ENCODE results near the gene CLSTN2. TPM values are rescaled to one million over a fixed set of nuclear protein-coding genes. Genes with fewer than 3 reads are reported as not detected.

Gene CLSTN2
- total RNA-seq, 1 experiment from 2014 or later = not detected

DNA sequence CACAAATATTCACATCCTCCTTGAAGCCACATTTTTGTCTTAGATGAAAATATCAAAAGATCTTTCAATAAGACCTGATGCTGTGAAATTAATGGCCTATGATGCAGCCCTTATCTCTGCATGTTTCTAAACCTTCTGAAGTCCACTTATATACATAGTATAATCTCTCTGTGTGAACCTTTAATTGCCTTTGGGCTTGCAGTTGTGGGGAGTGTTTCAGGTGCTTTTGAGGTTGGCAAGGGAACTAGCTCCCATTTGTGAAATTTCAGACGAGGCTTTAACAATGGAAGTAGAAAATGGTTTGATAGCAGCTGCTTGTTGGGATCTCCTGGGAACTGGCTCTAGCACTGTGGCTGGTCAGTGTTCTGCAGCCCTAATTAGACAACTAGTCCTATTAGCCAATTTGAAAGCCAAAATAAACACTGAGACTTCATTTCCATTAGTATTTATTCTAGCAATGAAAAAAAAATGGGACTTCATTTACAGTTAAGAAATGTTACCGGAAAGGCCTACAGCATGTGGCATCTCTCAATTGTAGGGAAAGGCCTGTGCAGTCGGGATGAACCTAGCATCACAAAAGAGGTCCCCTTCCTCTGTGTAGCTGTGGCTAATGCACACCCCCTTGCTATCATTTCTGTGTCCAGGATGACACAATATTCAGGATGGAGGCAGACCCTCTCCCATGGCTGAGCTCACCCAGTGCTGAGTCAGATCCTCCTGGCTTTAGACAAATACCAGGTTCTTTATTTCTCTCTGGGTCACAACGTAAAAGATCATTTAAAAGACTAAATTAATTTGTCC lies 602.1 kb downstream of the CLSTN2 start:
- Histone ChIP-seq H3K9me2 (ENCODE audit: insufficient read depth) (no peaks in the 10 kb centered on the region), H3K27me3 (ENCODE audit: insufficient read depth, low read depth) (no peaks in the 10 kb centered on the region), H3K9me3 (ENCODE audit: insufficient read depth, low read depth) (0 out of 2 replicates have a peak, but pooled peaks cover 8% of the 10 kb centered on the region), H3K4me2 (no peak overlapping the region), H3F3A (ENCODE audit: insufficient read depth, low read depth) (0 out of 2 replicates have a peak, but pooled peaks cover 5% of the 10 kb centered on the region), H3K4me3 (no peak overlapping the region), H4K20me1 (ENCODE audit: insufficient read depth) (no peaks in the 10 kb centered on the region), H3K36me3 (ENCODE audit: low read depth) (no peaks in the 10 kb centered on the region), H3K27ac (no peak overlapping the region), H3K79me2 (ENCODE audit: low read depth) (no peaks in the 10 kb centered on the region), H2AFZ (no peak overlapping the region), H3K4me1 (replicated peaks; ENCODE audit: insufficient read depth) (peaks cover 7% of the 10 kb centered on the region)
- CTCF ChIA-PET = no interaction called here
- POLR2A ChIA-PET (ENCODE audit: unreplicated experiment) = interaction anchor here (0.7 kb wide), 1 partner anchor 20 kb away, joined by 3 read pairs; no protein-coding TSS in a partner anchor
- intact Hi-C loops (cut with micrococcal nuclease; ENCODE audit: unreplicated experiment) = no loop called here
- no peak for DNase-seq
- BruUV-seq (replicated peaks) = no TSS peak
- TF ChIP-seq EZH2 (IDR thresholded peaks at IDR 0.05; ENCODE audit: low read depth) = no peak
- TF ChIP-seq, protein P1, sequence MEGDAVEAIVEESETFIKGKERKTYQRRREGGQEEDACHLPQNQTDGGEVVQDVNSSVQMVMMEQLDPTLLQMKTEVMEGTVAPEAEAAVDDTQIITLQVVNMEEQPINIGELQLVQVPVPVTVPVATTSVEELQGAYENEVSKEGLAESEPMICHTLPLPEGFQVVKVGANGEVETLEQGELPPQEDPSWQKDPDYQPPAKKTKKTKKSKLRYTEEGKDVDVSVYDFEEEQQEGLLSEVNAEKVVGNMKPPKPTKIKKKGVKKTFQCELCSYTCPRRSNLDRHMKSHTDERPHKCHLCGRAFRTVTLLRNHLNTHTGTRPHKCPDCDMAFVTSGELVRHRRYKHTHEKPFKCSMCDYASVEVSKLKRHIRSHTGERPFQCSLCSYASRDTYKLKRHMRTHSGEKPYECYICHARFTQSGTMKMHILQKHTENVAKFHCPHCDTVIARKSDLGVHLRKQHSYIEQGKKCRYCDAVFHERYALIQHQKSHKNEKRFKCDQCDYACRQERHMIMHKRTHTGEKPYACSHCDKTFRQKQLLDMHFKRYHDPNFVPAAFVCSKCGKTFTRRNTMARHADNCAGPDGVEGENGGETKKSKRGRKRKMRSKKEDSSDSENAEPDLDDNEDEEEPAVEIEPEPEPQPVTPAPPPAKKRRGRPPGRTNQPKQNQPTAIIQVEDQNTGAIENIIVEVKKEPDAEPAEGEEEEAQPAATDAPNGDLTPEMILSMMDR (conservative IDR thresholded peaks at IDR 0.05) = no peak

DNA sequence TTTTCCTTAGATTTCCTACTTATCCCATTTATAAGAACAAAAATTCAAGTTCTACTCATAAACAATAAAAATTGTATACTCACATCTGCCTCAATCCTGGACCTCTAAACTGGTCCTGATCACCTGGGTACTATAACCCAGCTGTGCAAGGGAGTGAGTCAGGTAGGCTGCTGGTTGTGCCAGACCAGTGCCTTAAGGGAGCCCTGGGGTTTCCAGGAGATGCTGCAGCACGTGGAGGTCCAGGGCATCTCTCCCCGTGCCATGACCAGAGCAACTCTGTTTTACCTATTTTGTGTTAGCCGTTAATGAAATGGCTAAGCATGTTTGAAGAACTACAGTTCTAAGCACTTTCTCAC lies 602.7 kb downstream of the CLSTN2 start:
- Histone ChIP-seq H3K79me2 (ENCODE audit: low read depth) (no peaks in the 10 kb centered on the region), H3K9me2 (ENCODE audit: insufficient read depth) (no peaks in the 10 kb centered on the region), H3K4me3 (no peak overlapping the region), H3K27me3 (ENCODE audit: insufficient read depth, low read depth) (no peaks in the 10 kb centered on the region), H3F3A (ENCODE audit: insufficient read depth, low read depth) (0 out of 2 replicates have a peak, but pooled peaks cover 7% of the 10 kb centered on the region), H2AFZ (no peak overlapping the region), H3K4me2 (no peak overlapping the region), H3K9me3 (ENCODE audit: insufficient read depth, low read depth) (0 out of 2 replicates have a peak, but pooled peaks cover 8% of the 10 kb centered on the region), H4K20me1 (ENCODE audit: insufficient read depth) (no peaks in the 10 kb centered on the region), H3K4me1 (replicated peaks; ENCODE audit: insufficient read depth) (peaks cover 11% of the 10 kb centered on the region), H3K36me3 (ENCODE audit: low read depth) (no peaks in the 10 kb centered on the region), H3K27ac (no peak overlapping the region)
- ChIA-PET CTCF (no interaction called here), POLR2A (ENCODE audit: unreplicated experiment) (no interaction called here)
- TF ChIP-seq EZH2 (IDR thresholded peaks at IDR 0.05; ENCODE audit: low read depth) = no peak
- TF ChIP-seq, protein P1 (conservative IDR thresholded peaks at IDR 0.05) = no peak
- no peak for DNase-seq
- BruUV-seq (replicated peaks) = no TSS peak
- intact Hi-C loops (cut with micrococcal nuclease; ENCODE audit: unreplicated experiment) = no loop called here

DNA sequence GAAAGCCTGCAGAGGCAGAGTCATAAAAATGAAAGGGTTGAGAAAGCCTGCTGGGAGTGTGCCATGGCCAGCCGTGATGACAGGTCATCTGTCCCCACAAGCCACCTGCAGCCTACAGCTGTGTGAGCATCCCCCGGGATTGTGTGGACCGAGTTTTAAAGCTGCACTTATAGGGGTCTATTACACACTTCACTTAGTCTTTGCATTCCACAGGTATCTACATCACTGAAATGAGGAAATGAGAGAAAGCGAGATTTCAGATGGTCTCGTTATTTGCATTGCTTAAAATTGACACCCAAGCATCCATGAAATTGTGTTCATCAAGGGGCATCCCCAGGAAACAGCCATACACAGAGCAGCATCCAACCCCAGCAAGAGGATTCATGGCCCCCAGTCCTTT lies 605.3 kb downstream of the CLSTN2 start:
- CTCF ChIA-PET = no interaction called here
- H3K27me3 ChIP-seq (ENCODE audit: insufficient read depth, low read depth) = no peaks in the 10 kb centered on the region

More for the DNA sequence above, 605.3 kb downstream of the CLSTN2 start:
- H4K20me1 ChIP-seq (ENCODE audit: insufficient read depth) = no peaks in the 10 kb centered on the region
- 0 out of 2 replicates have a peak, but pooled peaks cover 7% of the 10 kb centered on the region for H3F3A ChIP-seq (ENCODE audit: insufficient read depth, low read depth)
- intact Hi-C loops (cut with micrococcal nuclease; ENCODE audit: unreplicated experiment) = no loop called here
- no peaks in the 10 kb centered on the region for H3K36me3 ChIP-seq (ENCODE audit: low read depth)
- 0 out of 2 replicates have a peak, but pooled peaks cover 4% of the 10 kb centered on the region for H3K9me3 ChIP-seq (ENCODE audit: insufficient read depth, low read depth)
- no peak overlapping the region for H2AFZ ChIP-seq
- POLR2A ChIA-PET (ENCODE audit: unreplicated experiment) = no interaction called here
- H3K27ac ChIP-seq = no peak overlapping the region
- no peak overlapping the region for H3K4me3 ChIP-seq
- DNase-seq = no peak
- no peaks in the 10 kb centered on the region for H3K79me2 ChIP-seq (ENCODE audit: low read depth)
- no peak overlapping the region for H3K4me2 ChIP-seq
- peaks cover 13% of the 10 kb centered on the region for H3K4me1 ChIP-seq (replicated peaks; ENCODE audit: insufficient read depth)
- BruUV-seq (replicated peaks) = no TSS peak
- H3K9me2 ChIP-seq (ENCODE audit: insufficient read depth) = no peaks in the 10 kb centered on the region
- TF ChIP-seq, protein P1 (conservative IDR thresholded peaks at IDR 0.05) = no peak
- no peak for TF ChIP-seq EZH2 (IDR thresholded peaks at IDR 0.05; ENCODE audit: low read depth)

All from PC-9 (cell line).